ENCODE results near the gene KCP. TPM values are rescaled to one million over a fixed set of nuclear protein-coding genes. Genes with fewer than 3 reads are reported as not detected.
A peak's percentile ranks its signal among the peaks of the same experiment; 100 is the strongest.

KCP gene
- total and polyA plus RNA-seq, 2 of the 13 experiments (the other 11 are each of a cell fraction or from before 2014, with no cell fraction given) = 0.37 to 1.0 TPM

DNA sequence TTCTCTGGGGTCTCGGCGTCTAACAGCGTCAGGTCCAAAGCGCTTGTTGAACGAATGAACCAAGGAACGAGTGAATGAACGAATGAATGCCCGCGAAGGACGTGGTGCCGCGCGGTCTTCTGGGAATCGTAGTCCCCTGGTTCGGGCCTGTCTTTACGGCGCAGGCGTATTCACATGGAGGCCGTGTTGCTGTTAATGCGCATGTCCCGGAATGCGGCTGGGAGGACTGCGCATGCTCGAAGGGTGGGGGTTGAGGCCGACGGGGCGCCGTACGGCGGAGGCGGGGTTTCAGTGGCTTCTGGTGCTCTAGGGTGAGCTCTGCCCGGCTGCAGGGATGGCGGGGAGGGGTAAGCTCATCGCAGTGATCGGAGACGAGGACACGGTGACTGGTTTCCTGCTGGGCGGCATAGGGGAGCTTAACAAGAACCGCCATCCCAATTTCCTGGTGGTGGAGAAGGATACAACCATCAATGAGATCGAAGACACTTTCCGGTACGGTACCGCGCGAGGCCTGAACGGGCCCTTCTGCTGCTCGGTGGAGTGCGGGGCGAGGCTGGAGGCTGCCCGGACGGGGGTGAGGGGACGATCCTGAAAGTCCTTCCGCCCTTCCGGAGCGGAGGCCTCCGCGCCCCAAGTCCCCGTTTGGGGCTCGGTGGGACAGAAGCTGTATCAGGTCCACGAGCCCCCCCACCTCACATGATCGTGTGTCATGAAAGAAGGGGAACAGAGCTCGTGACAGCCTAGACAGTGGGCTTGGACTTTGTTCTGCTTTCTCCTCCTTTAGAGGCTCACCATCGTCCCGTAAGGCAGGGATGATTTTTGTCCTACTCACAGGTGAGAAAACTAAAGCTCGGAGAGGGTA lies 47.7 kb downstream of the KCP start, which contains the start of gene ATP6V1F:
TSS of gene ATP6V1F (plus strand) at position 286 of the 862 bp plus-strand sequence. CDS start at position 335, 49 bp downstream.
- peak within 1 kb of the TSS; percentile 95 for H2AFZ ChIP-seq (ENCODE audit: low read length)
- FAIRE-seq (peak; percentile 75), ATAC-seq (peak; percentile 89), DNase-seq (ENCODE audit: low spot score) (peak; percentile 93)
- intact Hi-C loops (cut with micrococcal nuclease; ENCODE audit: unreplicated experiment) (loop anchor here (1.0 to 10.0 kb wide), 2 partner anchors 17 to 78 kb away; no protein-coding TSS in a partner anchor), in situ Hi-C loops (cut with HindIII; ENCODE audit: extremely low pct_ligation_motif_present, low pct_unique_long_range_greater_than_20kb) (no loop called here)
- peaks cover 0 to 10% of the 10 kb centered on the region in 2 experiments; a peak in 4 of 5 replicates for H3K27me3 ChIP-seq (ENCODE audit: control insufficient read depth in 1 of 2, insufficient read depth in 2 of 2, low read length in 2 of 2)
- peaks cover 22% of the 10 kb centered on the region for H3K4me1 ChIP-seq (ENCODE audit: insufficient read depth, low read length)
- peak within 1 kb of the TSS; percentile 72 to 91 (median 81) for H3K4me3 ChIP-seq (replicated peaks in 1 of 3; ENCODE audit: insufficient read depth in 1 of 3, low read depth in 2 of 3, low read length in 3 of 3)
- WGBS (ENCODE audit: low lambda C conversion rate) = 0% methylated on average over 20 of the region's 65 CpGs
- BruUV-seq (replicated peaks) = TSS peak; percentile 72
- POLR2A ChIA-PET = interaction anchor here (0.8 to 2.5 kb wide), 6 partner anchors 10 to 191 kb away, joined by 3 to 12 read pairs (median 4); partner anchors contain the start of gene CALU
- no peaks in the 10 kb centered on the region; the same call in 1 of the 2 replicates for H4K20me1 ChIP-seq (ENCODE audit: insufficient read depth, low read length)
- H3K9ac ChIP-seq (ENCODE audit: insufficient read depth, low read depth, low read length) = peak within 1 kb of the TSS; percentile 76
- peaks cover 0 to 5% of the 10 kb centered on the region in 2 experiments; a peak in 2 of 5 replicates for H3K36me3 ChIP-seq (replicated peaks in 1 of 2; ENCODE audit: control insufficient read depth in 1 of 2, insufficient read depth in 2 of 2, low read length in 2 of 2)
- peak within 1 kb of the TSS; percentile 39 for H3K27ac ChIP-seq (ENCODE audit: extremely low read length, insufficient read depth, low read length)
- CTCF ChIA-PET (ENCODE audit: low intra/inter-chr PET ratio, low total read pairs) = no interaction called here
- peaks cover 11% of the 10 kb centered on the region for H3K79me2 ChIP-seq (ENCODE audit: insufficient read depth, low read length)
- no peaks in the 10 kb centered on the region for H3K9me3 ChIP-seq (ENCODE audit: low read length)
- H3K4me2 ChIP-seq (ENCODE audit: low read depth, low read length) = peak within 1 kb of the TSS; percentile 92
- TF ChIP-seq ZNF3 (CRISPR knock-in tag; IDR thresholded peaks at IDR 0.05) (no peak), PHB2 (IDR thresholded peaks at IDR 0.05; ENCODE audit: partially characterized antibody) (no peak), FOXA3 (CRISPR knock-in tag; IDR thresholded peaks at IDR 0.05) (no peak; the same call in 1 of the 2 replicates), ZNF33A (CRISPR knock-in tag; IDR thresholded peaks at IDR 0.05; ENCODE audit: borderline replicate concordance) (no peak), THYN1 (CRISPR knock-in tag; IDR thresholded peaks at IDR 0.05; ENCODE audit: borderline replicate concordance, low read depth) (no peak), ZNF296 (CRISPR knock-in tag; conservative IDR thresholded peaks at IDR 0.05) (no peak), MTF1 (CRISPR knock-in tag; IDR thresholded peaks at IDR 0.05) (no peak), ZNF883 (CRISPR knock-in tag; IDR thresholded peaks at IDR 0.05; ENCODE audit: not compliant biosample characterization) (no peak), ARHGAP35 (CRISPR knock-in tag; IDR thresholded peaks at IDR 0.05; ENCODE audit: borderline replicate concordance) (no peak)
- TF ChIP-seq, protein P1, sequence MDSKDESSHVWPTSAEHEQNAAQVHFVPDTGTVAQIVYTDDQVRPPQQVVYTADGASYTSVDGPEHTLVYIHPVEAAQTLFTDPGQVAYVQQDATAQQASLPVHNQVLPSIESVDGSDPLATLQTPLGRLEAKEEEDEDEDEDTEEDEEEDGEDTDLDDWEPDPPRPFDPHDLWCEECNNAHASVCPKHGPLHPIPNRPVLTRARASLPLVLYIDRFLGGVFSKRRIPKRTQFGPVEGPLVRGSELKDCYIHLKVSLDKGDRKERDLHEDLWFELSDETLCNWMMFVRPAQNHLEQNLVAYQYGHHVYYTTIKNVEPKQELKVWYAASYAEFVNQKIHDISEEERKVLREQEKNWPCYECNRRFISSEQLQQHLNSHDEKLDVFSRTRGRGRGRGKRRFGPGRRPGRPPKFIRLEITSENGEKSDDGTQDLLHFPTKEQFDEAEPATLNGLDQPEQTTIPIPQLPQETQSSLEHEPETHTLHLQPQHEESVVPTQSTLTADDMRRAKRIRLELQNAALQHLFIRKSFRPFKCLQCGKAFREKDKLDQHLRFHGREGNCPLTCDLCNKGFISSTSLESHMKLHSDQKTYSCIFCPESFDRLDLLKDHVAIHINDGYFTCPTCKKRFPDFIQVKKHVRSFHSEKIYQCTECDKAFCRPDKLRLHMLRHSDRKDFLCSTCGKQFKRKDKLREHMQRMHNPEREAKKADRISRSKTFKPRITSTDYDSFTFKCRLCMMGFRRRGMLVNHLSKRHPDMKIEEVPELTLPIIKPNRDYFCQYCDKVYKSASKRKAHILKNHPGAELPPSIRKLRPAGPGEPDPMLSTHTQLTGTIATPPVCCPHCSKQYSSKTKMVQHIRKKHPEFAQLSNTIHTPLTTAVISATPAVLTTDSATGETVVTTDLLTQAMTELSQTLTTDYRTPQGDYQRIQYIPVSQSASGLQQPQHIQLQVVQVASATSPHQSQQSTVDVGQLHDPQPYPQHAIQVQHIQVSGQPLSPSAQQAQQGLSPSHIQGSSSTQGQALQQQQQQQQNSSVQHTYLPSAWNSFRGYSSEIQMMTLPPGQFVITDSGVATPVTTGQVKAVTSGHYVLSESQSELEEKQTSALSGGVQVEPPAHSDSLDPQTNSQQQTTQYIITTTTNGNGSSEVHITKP (CRISPR knock-in tag; IDR thresholded peaks at IDR 0.05; ENCODE audit: low read depth) = no peak
- TF ChIP-seq, protein P2, sequence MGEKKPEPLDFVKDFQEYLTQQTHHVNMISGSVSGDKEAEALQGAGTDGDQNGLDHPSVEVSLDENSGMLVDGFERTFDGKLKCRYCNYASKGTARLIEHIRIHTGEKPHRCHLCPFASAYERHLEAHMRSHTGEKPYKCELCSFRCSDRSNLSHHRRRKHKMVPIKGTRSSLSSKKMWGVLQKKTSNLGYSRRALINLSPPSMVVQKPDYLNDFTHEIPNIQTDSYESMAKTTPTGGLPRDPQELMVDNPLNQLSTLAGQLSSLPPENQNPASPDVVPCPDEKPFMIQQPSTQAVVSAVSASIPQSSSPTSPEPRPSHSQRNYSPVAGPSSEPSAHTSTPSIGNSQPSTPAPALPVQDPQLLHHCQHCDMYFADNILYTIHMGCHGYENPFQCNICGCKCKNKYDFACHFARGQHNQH (CRISPR knock-in tag; IDR thresholded peaks at IDR 0.05) = no peak
- TF ChIP-seq, protein P3, sequence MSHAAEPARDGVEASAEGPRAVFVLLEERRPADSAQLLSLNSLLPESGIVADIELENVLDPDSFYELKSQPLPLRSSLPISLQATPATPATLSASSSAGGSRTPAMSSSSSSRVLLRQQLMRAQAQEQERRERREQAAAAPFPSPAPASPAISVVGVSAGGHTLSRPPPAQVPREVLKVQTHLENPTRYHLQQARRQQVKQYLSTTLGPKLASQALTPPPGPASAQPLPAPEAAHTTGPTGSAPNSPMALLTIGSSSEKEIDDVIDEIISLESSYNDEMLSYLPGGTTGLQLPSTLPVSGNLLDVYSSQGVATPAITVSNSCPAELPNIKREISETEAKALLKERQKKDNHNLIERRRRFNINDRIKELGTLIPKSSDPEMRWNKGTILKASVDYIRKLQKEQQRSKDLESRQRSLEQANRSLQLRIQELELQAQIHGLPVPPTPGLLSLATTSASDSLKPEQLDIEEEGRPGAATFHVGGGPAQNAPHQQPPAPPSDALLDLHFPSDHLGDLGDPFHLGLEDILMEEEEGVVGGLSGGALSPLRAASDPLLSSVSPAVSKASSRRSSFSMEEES (CRISPR knock-in tag; IDR thresholded peaks at IDR 0.05) = no peak
- TF ChIP-seq, protein P4, sequence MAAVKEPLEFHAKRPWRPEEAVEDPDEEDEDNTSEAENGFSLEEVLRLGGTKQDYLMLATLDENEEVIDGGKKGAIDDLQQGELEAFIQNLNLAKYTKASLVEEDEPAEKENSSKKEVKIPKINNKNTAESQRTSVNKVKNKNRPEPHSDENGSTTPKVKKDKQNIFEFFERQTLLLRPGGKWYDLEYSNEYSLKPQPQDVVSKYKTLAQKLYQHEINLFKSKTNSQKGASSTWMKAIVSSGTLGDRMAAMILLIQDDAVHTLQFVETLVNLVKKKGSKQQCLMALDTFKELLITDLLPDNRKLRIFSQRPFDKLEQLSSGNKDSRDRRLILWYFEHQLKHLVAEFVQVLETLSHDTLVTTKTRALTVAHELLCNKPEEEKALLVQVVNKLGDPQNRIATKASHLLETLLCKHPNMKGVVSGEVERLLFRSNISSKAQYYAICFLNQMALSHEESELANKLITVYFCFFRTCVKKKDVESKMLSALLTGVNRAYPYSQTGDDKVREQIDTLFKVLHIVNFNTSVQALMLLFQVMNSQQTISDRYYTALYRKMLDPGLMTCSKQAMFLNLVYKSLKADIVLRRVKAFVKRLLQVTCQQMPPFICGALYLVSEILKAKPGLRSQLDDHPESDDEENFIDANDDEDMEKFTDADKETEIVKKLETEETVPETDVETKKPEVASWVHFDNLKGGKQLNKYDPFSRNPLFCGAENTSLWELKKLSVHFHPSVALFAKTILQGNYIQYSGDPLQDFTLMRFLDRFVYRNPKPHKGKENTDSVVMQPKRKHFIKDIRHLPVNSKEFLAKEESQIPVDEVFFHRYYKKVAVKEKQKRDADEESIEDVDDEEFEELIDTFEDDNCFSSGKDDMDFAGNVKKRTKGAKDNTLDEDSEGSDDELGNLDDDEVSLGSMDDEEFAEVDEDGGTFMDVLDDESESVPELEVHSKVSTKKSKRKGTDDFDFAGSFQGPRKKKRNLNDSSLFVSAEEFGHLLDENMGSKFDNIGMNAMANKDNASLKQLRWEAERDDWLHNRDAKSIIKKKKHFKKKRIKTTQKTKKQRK (IDR thresholded peaks at IDR 0.05; ENCODE audit: low read length) = no peak
